GM12878 (cell line): ENCODE data around the gene PYGM. TPM values are rescaled to one million over a fixed set of nuclear protein-coding genes. Genes with fewer than 3 reads are reported as not detected.
A peak's percentile ranks its signal among the peaks of the same experiment; 100 is the strongest.

Experiments used
- ATAC-seq: fragments of 200-7000 bp; cut with Tn5 transposase; 3 replicates; pipeline ENCODE4 v1.9.1; 2020; ENCODE audit warnings: mild to moderate bottlenecking, moderate library complexity
- BruUV-seq: library from RNA; stranded (reverse); fragments of 400-500 nt; replicated peaks from 2 replicates; lab custom pipeline; 2021; lab: Mats Ljungman, UMichigan
- CTCF ChIA-PET: fragments of 300-600 bp; sonication (Branson Sonifier 250); formaldehyde crosslinking; extraction: SDS; loops from one replicate; lab custom pipeline; 2021; ENCODE audit warnings: inconsistent platforms; lab: Yijun Ruan, JAX
- POLR2A ChIA-PET: fragments of 350-600 bp; formaldehyde crosslinking; extraction: SDS; loops from one replicate; lab custom pipeline; 2021; ENCODE audit warnings: inconsistent platforms; lab: Charles Lee
- RAD21 ChIA-PET: fragments of 300-600 bp; sonication (Branson Sonifier 250); formaldehyde crosslinking; loops from one replicate; lab custom pipeline; 2023; ENCODE audit warnings: antibody characterized with exemption; ENCODE audit not compliant: unreplicated experiment; lab: Charles Lee
- SMC1A ChIA-PET: fragments of 300-600 bp; sonication (Branson Sonifier 250); formaldehyde crosslinking; loops from one replicate; lab custom pipeline; 2023; ENCODE audit not compliant: unreplicated experiment, uncharacterized antibody; lab: Charles Lee
- DNase-seq: peaks from one replicate; pipeline ENCODE4 v3.0.0-alpha.2; 2011; ENCODE audit warnings: low read depth, low spot score
- FAIRE-seq: peaks from 3 replicates; lab custom pipeline; 2011; peaks lifted over from hg19 to GRCh38; lab: Jason Lieb, UNC
- H2AFZ ChIP-seq: 2 replicates; pipeline ENCODE4 v1.6.0; 2011; ENCODE audit warnings: low read depth, low read length, control low read depth; ENCODE audit not compliant: control insufficient read depth
- H3K27ac ChIP-seq: 2 replicates; pipeline ENCODE4 v1.5.1; 2011; ENCODE audit warnings: control low read depth; ENCODE audit not compliant: control insufficient read depth, insufficient read depth
- H3K27me3 ChIP-seq, 2 experiments: replicated peaks in 1 of 2; 2 replicates each; pipeline versions ENCODE4 v1.6.0 to v1.6.1; 2011; ENCODE audit warnings: low read length in 1 of 2; ENCODE audit not compliant: control insufficient read depth in 2 of 2, insufficient read depth in 2 of 2
- H3K36me3 ChIP-seq, 2 experiments: 2 replicates each; pipeline ENCODE4 v1.5.1; 2011; ENCODE audit warnings: low read length in 1 of 2; ENCODE audit not compliant: control insufficient read depth in 2 of 2, insufficient read depth in 2 of 2
- H3K4me1 ChIP-seq: 2 replicates; pipeline ENCODE4 v1.6.1; 2011; ENCODE audit warnings: mild to moderate bottlenecking, low read length, moderate library complexity, mixed read lengths; ENCODE audit not compliant: control insufficient read depth, insufficient read depth
- H3K4me2 ChIP-seq: 2 replicates; pipeline ENCODE4 v1.6.0; 2011; ENCODE audit warnings: control low read depth; ENCODE audit not compliant: control insufficient read depth, insufficient read depth
- H3K4me3 ChIP-seq: fragments of 200-600 bp; sonication (generic); 2 replicates; pipeline ENCODE4 v1.5.1; 2016
- H3K79me2 ChIP-seq: 2 replicates; pipeline ENCODE4 v1.6.0; 2011; ENCODE audit warnings: low read length; ENCODE audit not compliant: control insufficient read depth, insufficient read depth
- H3K9ac ChIP-seq: 2 replicates; pipeline ENCODE4 v1.8.0; 2011; ENCODE audit warnings: low read length, control low read depth, mixed read lengths; ENCODE audit not compliant: control insufficient read depth, insufficient read depth
- H3K9me3 ChIP-seq: replicated peaks from 3 replicates; pipeline ENCODE4 v1.5.1; 2011; ENCODE audit warnings: mild to moderate bottlenecking, low read length; ENCODE audit not compliant: control insufficient read depth, insufficient read depth
- H4K20me1 ChIP-seq: 2 replicates; pipeline ENCODE4 v1.6.0; 2011; ENCODE audit not compliant: control insufficient read depth, insufficient read depth
- NFYB ChIP-seq: IDR thresholded peaks from 2 replicates; pipeline ENCODE4 v1.6.1; 2011; ENCODE audit warnings: low read depth, mild to moderate bottlenecking, low read length, improper control_type of control experiment, moderate library complexity; ENCODE audit not compliant: insufficient read depth
- WGBS: methylation state at CpG from one replicate; pipeline ENCODE4 v1.1.6; 2016; ENCODE audit warnings: low lambda C conversion rate; ENCODE audit not compliant: insufficient replicate concordance, insufficient coverage; ENCODE audit errors: missing lambda C conversion rate; 5-methylcytosine and 5-hydroxymethylcytosine counted together
- in situ Hi-C: fragments of 300-500 bp; cut with MboI; formaldehyde crosslinking; loops from 9 replicates; pipeline ENCODE4 v1.14.3; 2018; ENCODE audit warnings: mixed read lengths
- intact Hi-C: fragments of 100-400 bp; cut with micrococcal nuclease; formaldehyde crosslinking; loops from one replicate; pipeline ENCODE4 v1.14.2; 2022; ENCODE audit not compliant: unreplicated experiment
- polyA plus RNA-seq, 11 experiments: library from polyadenylated mRNA; depleted of rRNA in 4 of 11; unstranded in 6 of 11; stranded (reverse) in 5 of 11; fragments of >200 nt; fragmentation: Nextera tagmentation in 4 of 11; fragmentation: Illumina TruSeq in 1 of 11; extraction: Ambion mirVana in 4 of 11; extraction: Trizol in 1 of 11; gene quantifications; 1 replicate in 1 of 11; 2 replicates in 10 of 11; pipeline versions ENCODE4 v1.2.1 to v1.2.3, GENCODE V29; 2011 to 2016; ENCODE audit warnings: inconsistent platforms in 2 of 11, missing spikeins in 2 of 11, low read depth in 1 of 11
- total RNA-seq, 4 experiments: library from RNA; depleted of rRNA in 3 of 4; stranded (reverse); fragments of >200 nt in 3 of 4; fragmentation: Illumina TruSeq in 1 of 4; extraction: Trizol in 1 of 4; gene quantifications; 2 replicates each; pipeline versions ENCODE4 v1.2.1 to v1.2.3, GENCODE V29; 2013 to 2021
- TF ChIP-seq, protein P1 (sequence below), 3 experiments: IDR thresholded peaks in 2 of 3; conservative IDR thresholded peaks in 1 of 3; 2 replicates each; pipeline ENCODE4 v1.5.1; 2011; ENCODE audit warnings: low read depth in 3 of 3, low read length in 3 of 3, mild to moderate bottlenecking in 3 of 3, control low read depth in 2 of 3, moderate library complexity in 2 of 3, inconsistent platforms in 1 of 3, mixed read lengths in 1 of 3; ENCODE audit not compliant: control insufficient read depth in 2 of 3, insufficient read depth in 1 of 3; ENCODE audit errors: extremely low read depth in 1 of 3

The PYGM gene
- total and polyA plus RNA-seq, 10 of the 15 experiments (the other 5 are each of a cell fraction or from before 2014, with no cell fraction given), result 0.04 to 3.7 (median 0.27) TPM; not detected in 1

- Histone ChIP-seq H3K9ac (no peak overlapping the region), H3K36me3 (no peaks in the 10 kb centered on the region), H3K4me2 (no peak overlapping the region), H4K20me1 (no peaks in the 10 kb centered on the region), H3K79me2 (no peaks in the 10 kb centered on the region), H3K4me3 (no peak overlapping the region), H3K4me1 (peaks cover 3% of the 10 kb centered on the region), H3K27ac (no peak overlapping the region), H3K27me3 (no peaks in the 10 kb centered on the region), H3K9me3 (no peaks in the 10 kb centered on the region), H2AFZ (no peak overlapping the region)
- POLR2A ChIA-PET, result no interaction called here
- SMC1A ChIA-PET, result no interaction called here
- FAIRE-seq (no peak), DNase-seq (no peak), ATAC-seq (no peak)
- CTCF ChIA-PET, result interaction anchor here (1.3 to 1.8 kb wide), 2 partner anchors 8 to 10 kb away, joined by 5 to 6 read pairs; partner anchors contain the start of gene PYGM
- in situ Hi-C loops, result no loop called here
- intact Hi-C loops, result no loop called here
- no TSS peak for BruUV-seq
- 77% methylated on average over 13 of the region's 13 CpGs for WGBS
- no peak for TF ChIP-seq NFYB
- TF ChIP-seq, protein P1, sequence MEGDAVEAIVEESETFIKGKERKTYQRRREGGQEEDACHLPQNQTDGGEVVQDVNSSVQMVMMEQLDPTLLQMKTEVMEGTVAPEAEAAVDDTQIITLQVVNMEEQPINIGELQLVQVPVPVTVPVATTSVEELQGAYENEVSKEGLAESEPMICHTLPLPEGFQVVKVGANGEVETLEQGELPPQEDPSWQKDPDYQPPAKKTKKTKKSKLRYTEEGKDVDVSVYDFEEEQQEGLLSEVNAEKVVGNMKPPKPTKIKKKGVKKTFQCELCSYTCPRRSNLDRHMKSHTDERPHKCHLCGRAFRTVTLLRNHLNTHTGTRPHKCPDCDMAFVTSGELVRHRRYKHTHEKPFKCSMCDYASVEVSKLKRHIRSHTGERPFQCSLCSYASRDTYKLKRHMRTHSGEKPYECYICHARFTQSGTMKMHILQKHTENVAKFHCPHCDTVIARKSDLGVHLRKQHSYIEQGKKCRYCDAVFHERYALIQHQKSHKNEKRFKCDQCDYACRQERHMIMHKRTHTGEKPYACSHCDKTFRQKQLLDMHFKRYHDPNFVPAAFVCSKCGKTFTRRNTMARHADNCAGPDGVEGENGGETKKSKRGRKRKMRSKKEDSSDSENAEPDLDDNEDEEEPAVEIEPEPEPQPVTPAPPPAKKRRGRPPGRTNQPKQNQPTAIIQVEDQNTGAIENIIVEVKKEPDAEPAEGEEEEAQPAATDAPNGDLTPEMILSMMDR (IDR thresholded peaks at IDR 0.05 in 2 of 3, conservative IDR thresholded peaks at IDR 0.05 in 1 of 3; ENCODE audit: control insufficient read depth in 2 of 3, extremely low read depth in 1 of 3, insufficient read depth in 1 of 3, low read depth in 3 of 3, low read length in 3 of 3), result 0 out of 6 replicates have a peak, but pooled peaks of 2 of the 3 experiments have one; percentile 5 to 19
- RAD21 ChIA-PET, result no interaction called here
Measured at GRCh38 chr11:64750361-64751054, 9.3 kb downstream of the PYGM start.
